T-helper 2 cell treated with Interferon-gamma antibody and Interleukin-4, amounts not matched to agents 100 ng/mL and 5 ng/mL, for 36 hours (primary cell): ENCODE results near the gene CTNND1. TPM values are rescaled to one million over a fixed set of nuclear protein-coding genes. Genes with fewer than 3 reads are reported as not detected.

Source experiments
- intact Hi-C: fragments of 100-400 bp; cut with micrococcal nuclease; formaldehyde crosslinking; loops from one replicate; pipeline ENCODE4 v1.15.1; 2023
- total RNA-seq: library from RNA; stranded (reverse); gene quantifications from 2 replicates; pipeline ENCODE4 v1.2.3, GENCODE V29; 2022

The CTNND1 gene
- total RNA-seq, 1 donor from 2014 or later: 7.5 TPM

- intact Hi-C loops: no loop called here
These were observed 3.4 kb upstream of the CTNND1 start for GRCh38 chr11:57758174-57758573.

GRCh38 chr11:57762235-57762861 lies 746 bp downstream of the CTNND1 start:
- intact Hi-C loops: no loop called here

- intact Hi-C loops: no loop called here
These were observed 2.0 kb downstream of the CTNND1 start for GRCh38 chr11:57763568-57763967.

- intact Hi-C loops: no loop called here
These were observed 2.4 kb downstream of the CTNND1 start for GRCh38 chr11:57764021-57764420.

GRCh38 chr11:57764566-57764965 lies 3.0 kb downstream of the CTNND1 start:
- intact Hi-C loops: no loop called here

- intact Hi-C loops: no loop called here
These were observed 3.4 kb downstream of the CTNND1 start for GRCh38 chr11:57764972-57765371.

- intact Hi-C loops: no loop called here
These were observed 9.2 kb downstream of the CTNND1 start for GRCh38 chr11:57770793-57771192.

GRCh38 chr11:57771365-57771764 lies 9.8 kb downstream of the CTNND1 start:
- intact Hi-C loops: no loop called here

- intact Hi-C loops: no loop called here
These were observed 11.0 kb downstream of the CTNND1 start for GRCh38 chr11:57772562-57772961.

- intact Hi-C loops: no loop called here
These were observed 11.5 kb downstream of the CTNND1 start for GRCh38 chr11:57773026-57773598.

- intact Hi-C loops: no loop called here
These were observed 13.9 kb downstream of the CTNND1 start for GRCh38 chr11:57775491-57775890.

- intact Hi-C loops: no loop called here
These were observed 14.5 kb downstream of the CTNND1 start for GRCh38 chr11:57776031-57776521.

- intact Hi-C loops: no loop called here
These were observed 15.1 kb downstream of the CTNND1 start for GRCh38 chr11:57776577-57777210.

- intact Hi-C loops: no loop called here
These were observed 16.3 kb downstream of the CTNND1 start for GRCh38 chr11:57777969-57778317.

- intact Hi-C loops: no loop called here
These were observed 16.9 kb downstream of the CTNND1 start for GRCh38 chr11:57778318-57779037.

- intact Hi-C loops: no loop called here
These were observed 17.7 kb downstream of the CTNND1 start for GRCh38 chr11:57779276-57779675.

- intact Hi-C loops: no loop called here
These were observed 19.9 kb downstream of the CTNND1 start for GRCh38 chr11:57781529-57781943.

- intact Hi-C loops: no loop called here
These were observed 23.5 kb downstream of the CTNND1 start for GRCh38 chr11:57785072-57785471.

- intact Hi-C loops: no loop called here
These were observed 24.8 kb downstream of the CTNND1 start for GRCh38 chr11:57786436-57786835.

- intact Hi-C loops: no loop called here
These were observed 25.5 kb downstream of the CTNND1 start for GRCh38 chr11:57787006-57787604.

- intact Hi-C loops: no loop called here
These were observed 26.5 kb downstream of the CTNND1 start for GRCh38 chr11:57787920-57788702.
